Measurements from ENCODE around the gene CAMK1D.

DNA sequence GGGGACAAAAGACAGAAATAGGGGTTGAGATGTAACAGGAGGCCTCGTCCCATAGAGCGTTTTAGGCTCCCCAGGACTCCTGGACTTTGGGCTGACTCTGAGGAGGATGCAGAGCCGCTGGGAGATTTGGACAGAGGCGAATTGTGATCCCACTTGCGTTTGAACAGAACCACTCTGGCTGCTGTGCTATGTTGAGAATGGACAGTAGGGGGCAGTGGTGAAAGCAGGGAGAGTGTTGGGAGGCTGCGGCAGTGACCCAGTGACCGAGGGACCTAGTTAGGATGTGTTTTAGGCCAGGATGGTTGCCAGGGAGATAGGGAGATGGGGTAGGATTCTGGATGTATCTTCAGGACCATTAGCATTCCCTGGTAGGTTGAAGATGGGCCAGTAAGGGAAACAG, 380.5 kb downstream of the CAMK1D start:
- TF ChIP-seq, protein P1, sequence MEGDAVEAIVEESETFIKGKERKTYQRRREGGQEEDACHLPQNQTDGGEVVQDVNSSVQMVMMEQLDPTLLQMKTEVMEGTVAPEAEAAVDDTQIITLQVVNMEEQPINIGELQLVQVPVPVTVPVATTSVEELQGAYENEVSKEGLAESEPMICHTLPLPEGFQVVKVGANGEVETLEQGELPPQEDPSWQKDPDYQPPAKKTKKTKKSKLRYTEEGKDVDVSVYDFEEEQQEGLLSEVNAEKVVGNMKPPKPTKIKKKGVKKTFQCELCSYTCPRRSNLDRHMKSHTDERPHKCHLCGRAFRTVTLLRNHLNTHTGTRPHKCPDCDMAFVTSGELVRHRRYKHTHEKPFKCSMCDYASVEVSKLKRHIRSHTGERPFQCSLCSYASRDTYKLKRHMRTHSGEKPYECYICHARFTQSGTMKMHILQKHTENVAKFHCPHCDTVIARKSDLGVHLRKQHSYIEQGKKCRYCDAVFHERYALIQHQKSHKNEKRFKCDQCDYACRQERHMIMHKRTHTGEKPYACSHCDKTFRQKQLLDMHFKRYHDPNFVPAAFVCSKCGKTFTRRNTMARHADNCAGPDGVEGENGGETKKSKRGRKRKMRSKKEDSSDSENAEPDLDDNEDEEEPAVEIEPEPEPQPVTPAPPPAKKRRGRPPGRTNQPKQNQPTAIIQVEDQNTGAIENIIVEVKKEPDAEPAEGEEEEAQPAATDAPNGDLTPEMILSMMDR (IDR thresholded peaks at IDR 0.05; ENCODE audit: control extremely low read depth in 1 of 3, insufficient read depth in 1 of 3, low read depth in 1 of 3, low read length in 3 of 3): peak; percentile 83 to 98 (median 87)
- no peak for TF ChIP-seq POLR2AphosphoS5 (IDR thresholded peaks at IDR 0.05; ENCODE audit: low read depth, low read length)
- TF ChIP-seq EP300 (IDR thresholded peaks at IDR 0.05; ENCODE audit: borderline replicate concordance in 1 of 2, low read depth in 2 of 2, low read length in 2 of 2): no peak
- TF ChIP-seq CHD2 (IDR thresholded peaks at IDR 0.05; ENCODE audit: low read length): no peak
- no peak for TF ChIP-seq POLR2A (IDR thresholded peaks at IDR 0.05; ENCODE audit: control extremely low read depth in 1 of 2, low read depth in 2 of 2, low read length in 2 of 2)
- TF ChIP-seq NANOG (IDR thresholded peaks at IDR 0.05; ENCODE audit: insufficient read depth, low read depth, low read length, poor library complexity, severe bottlenecking): no peak

Measured in H1 (cell line).